ENCODE results near the gene PJA2.

Gene PJA2

GRCh38 chr5:109407913-109408312, 1.9 kb downstream of the PJA2 start:
- H3K9me3 ChIP-seq (ENCODE audit: low read length), result no peaks in the 10 kb centered on the region
- H3K36me3 ChIP-seq (ENCODE audit: insufficient read depth, low read length), result no peaks in the 10 kb centered on the region
- peak overlapping the region; percentile 98 for H3K27ac ChIP-seq (ENCODE audit: low read depth, low read length)
- H3K4me1 ChIP-seq (ENCODE audit: insufficient read depth, low read length), result peaks cover 22% of the 10 kb centered on the region
- H3K27me3 ChIP-seq (ENCODE audit: control insufficient read depth in 1 of 2, insufficient read depth in 2 of 2, low read length in 2 of 2), result no peaks in the 10 kb centered on the region
- peak overlapping the region in 1 of 2 donors; percentile 99 for H3K4me3 ChIP-seq (ENCODE audit: low read depth in 1 of 2, low read length in 2 of 2)
- peak overlapping the region; percentile 96 for H3K9ac ChIP-seq (ENCODE audit: low read length)

GRCh38 chr5:109406719-109407118, 3.1 kb downstream of the PJA2 start:
- peak overlapping the region; percentile 98 for H3K27ac ChIP-seq (ENCODE audit: low read depth, low read length)
- peaks cover 23% of the 10 kb centered on the region for H3K4me1 ChIP-seq (ENCODE audit: insufficient read depth, low read length)
- no peaks in the 10 kb centered on the region for H3K36me3 ChIP-seq (ENCODE audit: insufficient read depth, low read length)
- H3K4me3 ChIP-seq (ENCODE audit: low read depth in 1 of 2, low read length in 2 of 2), result no peak overlapping the region
- no peaks in the 10 kb centered on the region for H3K9me3 ChIP-seq (ENCODE audit: low read length)
- H3K27me3 ChIP-seq (ENCODE audit: control insufficient read depth in 1 of 2, insufficient read depth in 2 of 2, low read length in 2 of 2), result no peaks in the 10 kb centered on the region
- no peak overlapping the region for H3K9ac ChIP-seq (ENCODE audit: low read length)

DNA sequence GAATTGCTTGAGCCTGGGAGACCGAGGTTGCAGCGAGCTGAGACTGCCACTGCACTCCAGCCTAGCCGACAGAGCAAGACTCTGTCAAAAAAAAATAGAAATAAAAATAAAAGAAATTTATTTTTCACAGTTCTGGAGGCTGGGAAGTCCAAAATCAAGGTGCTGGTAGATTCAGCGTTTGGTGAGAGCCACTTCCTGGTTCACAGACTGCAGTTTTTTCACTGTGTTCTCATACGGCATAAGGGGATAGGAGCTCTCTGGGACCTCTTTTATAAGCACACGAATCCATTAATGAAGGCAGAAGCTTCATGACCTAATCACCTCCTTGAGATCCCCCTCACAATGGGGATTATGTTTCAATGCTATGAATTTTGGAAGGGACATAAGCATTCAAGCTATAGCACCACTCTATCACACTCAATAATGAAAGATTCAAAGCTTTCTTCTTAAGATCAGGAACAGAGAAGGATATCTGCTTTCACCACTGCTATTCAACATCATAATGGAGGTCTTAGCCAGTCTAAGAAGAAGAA, 5.3 kb downstream of the PJA2 start:
- no peaks in the 10 kb centered on the region for H3K36me3 ChIP-seq (ENCODE audit: insufficient read depth, low read length)
- H3K27ac ChIP-seq (ENCODE audit: low read depth, low read length), result no peak overlapping the region
- no peaks in the 10 kb centered on the region for H3K27me3 ChIP-seq (ENCODE audit: control insufficient read depth in 1 of 2, insufficient read depth in 2 of 2, low read length in 2 of 2)
- peaks cover 17% of the 10 kb centered on the region for H3K4me1 ChIP-seq (ENCODE audit: insufficient read depth, low read length)
- no peak overlapping the region for H3K4me3 ChIP-seq (ENCODE audit: low read depth in 1 of 2, low read length in 2 of 2)
- no peaks in the 10 kb centered on the region for H3K9me3 ChIP-seq (ENCODE audit: low read length)
- no peak overlapping the region for H3K9ac ChIP-seq (ENCODE audit: low read length)

- peaks cover 25% of the 10 kb centered on the region for H3K4me1 ChIP-seq (ENCODE audit: insufficient read depth, low read length)
- no peak overlapping the region for H3K27ac ChIP-seq (ENCODE audit: low read depth, low read length)
- H3K36me3 ChIP-seq (ENCODE audit: insufficient read depth, low read length), result no peaks in the 10 kb centered on the region
- no peaks in the 10 kb centered on the region for H3K27me3 ChIP-seq (ENCODE audit: control insufficient read depth in 1 of 2, insufficient read depth in 2 of 2, low read length in 2 of 2)
- H3K9ac ChIP-seq (ENCODE audit: low read length), result no peak overlapping the region
- H3K9me3 ChIP-seq (ENCODE audit: low read length), result no peaks in the 10 kb centered on the region
- H3K4me3 ChIP-seq (ENCODE audit: low read depth in 1 of 2, low read length in 2 of 2), result no peak overlapping the region
These were observed 6.3 kb downstream of the PJA2 start for GRCh38 chr5:109403469-109403868.

GRCh38 chr5:109399092-109399759, 10.5 kb downstream of the PJA2 start:
- Histone ChIP-seq H3K9me3 (ENCODE audit: low read length) (no peaks in the 10 kb centered on the region), H3K27me3 (ENCODE audit: control insufficient read depth in 1 of 2, insufficient read depth in 2 of 2, low read length in 2 of 2) (no peaks in the 10 kb centered on the region), H3K27ac (ENCODE audit: low read depth, low read length) (no peak overlapping the region), H3K9ac (ENCODE audit: low read length) (no peak overlapping the region), H3K36me3 (ENCODE audit: insufficient read depth, low read length) (no peaks in the 10 kb centered on the region), H3K4me3 (ENCODE audit: low read depth in 1 of 2, low read length in 2 of 2) (no peak overlapping the region), H3K4me1 (ENCODE audit: insufficient read depth, low read length) (peaks cover 29% of the 10 kb centered on the region)

DNA sequence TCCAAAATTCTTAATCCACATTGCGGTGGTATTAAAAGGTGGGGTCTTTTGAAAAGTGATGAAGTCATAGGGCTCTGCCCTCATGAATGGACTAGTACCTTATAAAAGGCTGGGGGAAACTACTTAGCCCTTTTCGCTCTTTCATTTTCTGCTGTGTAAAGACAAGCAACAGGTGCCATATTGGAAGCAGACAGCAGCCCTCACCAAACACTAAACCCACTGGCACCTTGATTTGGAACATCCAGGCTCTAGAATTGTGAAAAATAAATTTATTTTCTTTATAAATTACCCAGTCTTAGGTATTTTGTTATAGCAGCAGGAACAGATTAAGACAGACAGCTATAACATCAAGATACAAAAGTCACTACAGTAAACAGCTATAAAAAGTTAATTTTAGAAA, 12.8 kb downstream of the PJA2 start:
- H3K27ac ChIP-seq (ENCODE audit: low read depth, low read length), result no peak overlapping the region
- no peaks in the 10 kb centered on the region for H3K27me3 ChIP-seq (ENCODE audit: control insufficient read depth in 1 of 2, insufficient read depth in 2 of 2, low read length in 2 of 2)
- H3K9ac ChIP-seq (ENCODE audit: low read length), result no peak overlapping the region
- peaks cover 29% of the 10 kb centered on the region for H3K4me1 ChIP-seq (ENCODE audit: insufficient read depth, low read length)
- H3K4me3 ChIP-seq (ENCODE audit: low read depth in 1 of 2, low read length in 2 of 2), result no peak overlapping the region
- H3K36me3 ChIP-seq (ENCODE audit: insufficient read depth, low read length), result no peaks in the 10 kb centered on the region
- no peaks in the 10 kb centered on the region for H3K9me3 ChIP-seq (ENCODE audit: low read length)

GRCh38 chr5:109394806-109395205, 15.0 kb downstream of the PJA2 start:
- Histone ChIP-seq H3K4me1 (ENCODE audit: insufficient read depth, low read length) (peaks cover 29% of the 10 kb centered on the region), H3K27me3 (ENCODE audit: control insufficient read depth in 1 of 2, insufficient read depth in 2 of 2, low read length in 2 of 2) (no peaks in the 10 kb centered on the region), H3K9ac (ENCODE audit: low read length) (no peak overlapping the region), H3K27ac (ENCODE audit: low read depth, low read length) (no peak overlapping the region), H3K4me3 (ENCODE audit: low read depth in 1 of 2, low read length in 2 of 2) (no peak overlapping the region), H3K9me3 (ENCODE audit: low read length) (no peaks in the 10 kb centered on the region), H3K36me3 (ENCODE audit: insufficient read depth, low read length) (no peaks in the 10 kb centered on the region)

- Histone ChIP-seq H3K36me3 (ENCODE audit: insufficient read depth, low read length) (no peaks in the 10 kb centered on the region), H3K4me3 (ENCODE audit: low read depth in 1 of 2, low read length in 2 of 2) (no peak overlapping the region), H3K9me3 (ENCODE audit: low read length) (no peaks in the 10 kb centered on the region), H3K9ac (ENCODE audit: low read length) (no peak overlapping the region), H3K27ac (ENCODE audit: low read depth, low read length) (no peak overlapping the region), H3K27me3 (ENCODE audit: control insufficient read depth in 1 of 2, insufficient read depth in 2 of 2, low read length in 2 of 2) (no peaks in the 10 kb centered on the region), H3K4me1 (ENCODE audit: insufficient read depth, low read length) (peaks cover 42% of the 10 kb centered on the region)
These were observed 19.6 kb downstream of the PJA2 start for GRCh38 chr5:109390188-109390587.

- no peaks in the 10 kb centered on the region for H3K27me3 ChIP-seq (ENCODE audit: control insufficient read depth in 1 of 2, insufficient read depth in 2 of 2, low read length in 2 of 2)
- H3K27ac ChIP-seq (ENCODE audit: low read depth, low read length), result no peak overlapping the region
- no peak overlapping the region for H3K9ac ChIP-seq (ENCODE audit: low read length)
- no peaks in the 10 kb centered on the region for H3K9me3 ChIP-seq (ENCODE audit: low read length)
- peaks cover 2% of the 10 kb centered on the region for H3K36me3 ChIP-seq (ENCODE audit: insufficient read depth, low read length)
- H3K4me3 ChIP-seq (ENCODE audit: low read depth in 1 of 2, low read length in 2 of 2), result no peak overlapping the region
- H3K4me1 ChIP-seq (ENCODE audit: insufficient read depth, low read length), result peaks cover 36% of the 10 kb centered on the region
These were observed 21.4 kb downstream of the PJA2 start for GRCh38 chr5:109388407-109388806.

- H3K36me3 ChIP-seq (ENCODE audit: insufficient read depth, low read length), result peaks cover 6% of the 10 kb centered on the region
- no peak overlapping the region for H3K9ac ChIP-seq (ENCODE audit: low read length)
- H3K4me1 ChIP-seq (ENCODE audit: insufficient read depth, low read length), result peaks cover 33% of the 10 kb centered on the region
- no peak overlapping the region for H3K27ac ChIP-seq (ENCODE audit: low read depth, low read length)
- H3K4me3 ChIP-seq (ENCODE audit: low read depth in 1 of 2, low read length in 2 of 2), result no peak overlapping the region
- H3K27me3 ChIP-seq (ENCODE audit: control insufficient read depth in 1 of 2, insufficient read depth in 2 of 2, low read length in 2 of 2), result no peaks in the 10 kb centered on the region
- no peaks in the 10 kb centered on the region for H3K9me3 ChIP-seq (ENCODE audit: low read length)
These were observed 22.3 kb downstream of the PJA2 start for GRCh38 chr5:109387408-109387974.

DNA sequence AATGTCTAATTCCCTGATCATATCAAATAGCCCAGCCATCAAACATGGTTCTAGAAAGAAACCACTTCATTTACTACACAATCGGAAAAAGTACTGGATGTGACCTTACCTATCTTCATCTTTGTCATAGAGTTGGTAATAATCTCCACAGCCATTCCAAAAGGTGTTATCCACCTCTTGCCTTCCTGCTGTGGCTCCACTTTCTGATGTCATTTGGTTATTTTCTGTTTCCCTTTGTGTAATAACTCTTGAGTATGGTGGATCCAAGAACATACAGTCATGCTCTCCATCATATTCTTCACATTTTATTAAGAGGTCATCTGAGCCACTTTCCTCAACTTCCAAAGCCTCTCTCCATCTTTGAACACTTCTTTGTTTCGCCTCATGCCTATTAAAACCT, 31.7 kb downstream of the PJA2 start:
- peaks cover 34% of the 10 kb centered on the region for H3K36me3 ChIP-seq (ENCODE audit: insufficient read depth, low read length)
- peaks cover 21% of the 10 kb centered on the region for H3K4me1 ChIP-seq (ENCODE audit: insufficient read depth, low read length)
- H3K9me3 ChIP-seq (ENCODE audit: low read length), result no peaks in the 10 kb centered on the region
- no peaks in the 10 kb centered on the region for H3K27me3 ChIP-seq (ENCODE audit: control insufficient read depth in 1 of 2, insufficient read depth in 2 of 2, low read length in 2 of 2)
- H3K4me3 ChIP-seq (ENCODE audit: low read depth in 1 of 2, low read length in 2 of 2), result no peak overlapping the region
- H3K9ac ChIP-seq (ENCODE audit: low read length), result no peak overlapping the region
- no peak overlapping the region for H3K27ac ChIP-seq (ENCODE audit: low read depth, low read length)

DNA sequence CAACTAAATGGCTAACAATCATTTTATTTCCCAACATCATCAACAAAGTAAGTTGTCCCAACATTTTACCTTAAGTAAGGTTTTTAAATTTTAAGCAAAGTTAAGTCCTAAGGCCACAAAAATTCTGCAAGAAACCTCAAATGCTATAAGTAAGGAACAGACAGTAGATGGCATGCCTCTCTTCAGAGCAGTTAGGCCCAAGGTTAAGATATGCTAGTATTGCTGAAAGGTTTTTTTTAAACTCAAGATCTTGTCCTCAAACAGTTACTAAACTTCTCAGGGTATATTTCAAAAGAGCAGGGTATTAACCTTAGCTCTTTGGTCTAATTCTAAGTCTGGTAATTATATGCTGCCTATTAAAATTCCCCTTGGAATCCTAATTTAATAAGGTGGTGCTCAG, 35.1 kb downstream of the PJA2 start:
- no peaks in the 10 kb centered on the region for H3K27me3 ChIP-seq (ENCODE audit: control insufficient read depth in 1 of 2, insufficient read depth in 2 of 2, low read length in 2 of 2)
- H3K4me3 ChIP-seq (ENCODE audit: low read depth in 1 of 2, low read length in 2 of 2), result no peak overlapping the region
- no peaks in the 10 kb centered on the region for H3K9me3 ChIP-seq (ENCODE audit: low read length)
- H3K4me1 ChIP-seq (ENCODE audit: insufficient read depth, low read length), result peaks cover 21% of the 10 kb centered on the region
- no peak overlapping the region for H3K27ac ChIP-seq (ENCODE audit: low read depth, low read length)
- peaks cover 29% of the 10 kb centered on the region for H3K36me3 ChIP-seq (ENCODE audit: insufficient read depth, low read length)
- no peak overlapping the region for H3K9ac ChIP-seq (ENCODE audit: low read length)

Measured in muscle layer of colon (tissue), 2 donors.